CD14-positive monocyte (primary cell): ENCODE measurements around the gene USB1. TPM values are rescaled to one million over a fixed set of nuclear protein-coding genes. Genes with fewer than 3 reads are reported as not detected.
A peak's percentile ranks its signal among the peaks of the same experiment; 100 is the strongest.

Experiments used
- DNase-seq, 3 donors: peaks; one replicate each; pipeline ENCODE4 v3.0.0-alpha.2; 2011 to 2022
- H2AFZ ChIP-seq: 2 replicates; pipeline ENCODE4 v1.6.0; 2012; ENCODE audit warnings: mild to moderate bottlenecking, low read depth, low read length, inconsistent platforms; ENCODE audit not compliant: insufficient read depth, poor library complexity, severe bottlenecking
- H3K27ac ChIP-seq, 2 donors: 1 replicate in 1 of 2; 2 replicates in 1 of 2; pipeline ENCODE4 v1.5.1; 2012 to 2013; ENCODE audit warnings: low read length in 2 of 2, control low read depth in 1 of 2, inconsistent platforms in 1 of 2, low read depth in 1 of 2, mild to moderate bottlenecking in 1 of 2
- H3K27me3 ChIP-seq, 2 donors: one replicate each; pipeline versions ENCODE4 v1.6.0 to v1.6.1; 2011 to 2013; ENCODE audit warnings: low read length in 2 of 2; ENCODE audit not compliant: control insufficient read depth in 2 of 2, insufficient read depth in 2 of 2
- H3K36me3 ChIP-seq, 2 donors: replicated peaks in 1 of 2; 1 replicate in 1 of 2; 2 replicates in 1 of 2; pipeline versions ENCODE4 v1.5.1 to v1.6.1; 2012 to 2013; ENCODE audit warnings: low read length in 2 of 2, control low read depth in 1 of 2, inconsistent platforms in 1 of 2, mild to moderate bottlenecking in 1 of 2; ENCODE audit not compliant: insufficient read depth in 2 of 2, control insufficient read depth in 1 of 2
- H3K4me1 ChIP-seq, 2 donors: 1 replicate in 1 of 2; 2 replicates in 1 of 2; pipeline versions ENCODE4 v1.5.1 to v1.6.1; 2012 to 2013; ENCODE audit warnings: low read length in 2 of 2, control low read depth in 1 of 2, inconsistent platforms in 1 of 2, mild to moderate bottlenecking in 1 of 2, moderate library complexity in 1 of 2; ENCODE audit not compliant: insufficient read depth in 2 of 2, control insufficient read depth in 1 of 2
- H3K4me2 ChIP-seq: replicated peaks from 2 replicates; pipeline ENCODE3; 2012; ENCODE audit warnings: low read length, moderate library complexity, mild to moderate bottlenecking; ENCODE audit not compliant: poor library complexity, severe bottlenecking; ENCODE audit errors: extremely low read depth
- H3K4me3 ChIP-seq, 3 experiments: fragments of 200-600 bp in 1 of 3; sonication (generic) in 1 of 3; replicated peaks in 1 of 3; 1 replicate in 2 of 3; 2 replicates in 1 of 3; pipeline ENCODE4 v1.5.1; 2011 to 2013; ENCODE audit warnings: low read length in 3 of 3, mild to moderate bottlenecking in 3 of 3, control low read depth in 2 of 3, low read depth in 2 of 3, inconsistent platforms in 1 of 3, moderate library complexity in 1 of 3
- H3K79me2 ChIP-seq: 2 replicates; pipeline ENCODE4 v1.6.0; 2012; ENCODE audit warnings: mild to moderate bottlenecking, control low read depth, inconsistent platforms, low read length, moderate library complexity; ENCODE audit not compliant: insufficient read depth
- H3K9ac ChIP-seq: 2 replicates; pipeline ENCODE4 v1.6.0; 2017; ENCODE audit warnings: low read length, mild to moderate bottlenecking; ENCODE audit not compliant: insufficient read depth, poor library complexity, severe bottlenecking
- H3K9me3 ChIP-seq, 2 donors: replicated peaks in 1 of 2; 1 replicate in 1 of 2; 2 replicates in 1 of 2; pipeline versions ENCODE4 v1.5.1 to v1.6.1; 2012 to 2013; ENCODE audit warnings: low read length in 2 of 2, control low read depth in 1 of 2; ENCODE audit not compliant: control insufficient read depth in 1 of 2, insufficient read depth in 1 of 2
- H4K20me1 ChIP-seq: 2 replicates; pipeline ENCODE4 v1.6.0; 2012; ENCODE audit warnings: mild to moderate bottlenecking, low read length, control low read depth, moderate library complexity; ENCODE audit not compliant: insufficient read depth
- H3K27ac Mint-ChIP-seq, 7 donors: one replicate each; pipeline ENCODE4 v1.8.0; 2020; ENCODE audit warnings: mild to moderate bottlenecking in 7 of 7, mixed read lengths in 7 of 7, moderate library complexity in 6 of 7, inconsistent platforms in 2 of 7
- H3K27me3 Mint-ChIP-seq, 3 donors: one replicate each; pipeline ENCODE4 v1.8.0; 2021 to 2022; ENCODE audit warnings: low read depth in 3 of 3, mild to moderate bottlenecking in 3 of 3, mixed read lengths in 3 of 3, moderate library complexity in 3 of 3, inconsistent platforms in 1 of 3
- H3K36me3 Mint-ChIP-seq, 2 donors: one replicate each; pipeline ENCODE4 v1.8.0; 2020; ENCODE audit warnings: mixed read lengths in 2 of 2, inconsistent platforms in 1 of 2, mild to moderate bottlenecking in 1 of 2
- H3K4me1 Mint-ChIP-seq: one replicate; pipeline ENCODE4 v1.8.0; 2020; ENCODE audit warnings: mild to moderate bottlenecking, mixed read lengths
- H3K4me3 Mint-ChIP-seq, 2 donors: one replicate each; pipeline ENCODE4 v1.8.0; 2020; ENCODE audit warnings: mild to moderate bottlenecking in 2 of 2, mixed read lengths in 2 of 2, moderate library complexity in 1 of 2
- H3K9me3 Mint-ChIP-seq, 7 donors: one replicate each; pipeline ENCODE4 v1.8.0; 2020 to 2022; ENCODE audit warnings: mixed read lengths in 7 of 7, mild to moderate bottlenecking in 6 of 7, moderate library complexity in 6 of 7, inconsistent platforms in 2 of 7
- WGBS: methylation state at CpG from one replicate; pipeline ENCODE4 v1.1.5; 2013; ENCODE audit warnings: missing lambda C conversion rate; ENCODE audit not compliant: insufficient coverage; 5-methylcytosine and 5-hydroxymethylcytosine counted together
- intact Hi-C, 2 donors: fragments of 100-400 bp; cut with micrococcal nuclease; formaldehyde crosslinking; loops; one replicate each; pipeline versions ENCODE4 v1.15.0 to v1.15.1; 2023
- polyA plus RNA-seq, 3 donors: library from polyadenylated mRNA; depleted of rRNA in 1 of 3; unstranded in 2 of 3; stranded (reverse) in 1 of 3; fragments of 300-500 nt in 2 of 3; fragments of >200 nt in 1 of 3; fragmentation: Illumina TruSeq in 2 of 3; gene quantifications; 1 replicate in 2 of 3; 2 replicates in 1 of 3; pipeline ENCODE4 v1.2.3, GENCODE V29; 2012 to 2021
- TF ChIP-seq, protein P1 (sequence below): fragments of 200-600 bp; IDR thresholded peaks from one replicate; pipeline ENCODE4 v1.8.0; 2022; ENCODE audit warnings: antibody characterized with exemption, mild to moderate bottlenecking

USB1 gene
- polyA plus RNA-seq, 3 donors: 25.7 to 55.7 (median 44.4) TPM

DNA sequence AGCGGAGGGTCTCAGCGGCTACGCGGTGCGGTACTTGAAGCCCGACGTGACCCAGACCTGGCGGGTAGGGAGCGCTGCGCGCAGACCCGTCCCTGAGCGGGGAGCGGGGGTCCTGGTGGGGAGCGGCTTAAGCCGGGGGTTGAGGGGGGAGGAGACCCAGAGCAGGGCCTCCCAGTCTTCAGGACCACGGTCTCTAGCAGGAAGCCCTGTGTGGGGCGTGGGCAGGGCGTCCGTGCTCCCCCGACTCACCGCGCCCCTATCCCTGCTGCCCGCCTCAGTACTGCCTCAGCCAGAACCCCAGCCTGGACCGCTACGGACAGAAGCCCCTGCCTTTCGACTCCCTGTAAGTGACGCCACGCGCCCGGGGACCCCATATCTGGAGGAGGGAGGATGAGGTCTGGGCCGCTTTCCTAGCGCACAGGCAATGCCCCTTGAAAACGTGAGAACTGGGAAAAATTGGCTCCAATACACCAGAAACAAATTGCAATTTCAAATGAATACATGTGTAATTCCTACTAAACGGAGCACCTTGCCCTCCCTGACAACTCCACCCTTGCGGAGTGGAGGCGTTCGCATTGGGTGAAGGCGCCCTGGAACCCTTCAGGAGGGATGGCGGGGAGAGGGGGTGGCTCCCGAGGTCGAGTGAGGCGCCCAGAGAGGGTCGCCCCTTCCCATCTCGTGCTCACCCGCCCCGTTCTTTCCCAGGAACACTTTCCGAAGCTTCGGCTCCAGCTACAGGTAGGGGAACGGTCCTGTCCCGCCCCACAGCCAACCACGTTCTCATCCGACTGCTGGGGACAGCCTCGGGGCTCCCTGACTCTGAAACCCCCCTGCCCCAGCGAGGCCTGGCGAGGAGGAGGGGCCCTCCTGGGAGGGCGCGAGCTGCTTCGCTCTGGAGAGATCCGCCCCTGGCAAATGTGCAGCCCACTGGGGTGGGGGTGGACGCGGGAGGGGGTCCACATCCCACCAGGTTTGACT, 15.7 kb upstream of the USB1 start:
- no peaks in the 10 kb centered on the region for H3K9me3 ChIP-seq
- WGBS: 37% methylated on average over 35 of the region's 62 CpGs
- intact Hi-C loops: loop anchor here in 1 of 2 donors (2.0 kb wide), 1 partner anchor 13 kb away; no protein-coding TSS in a partner anchor
- no peaks in the 10 kb centered on the region for H4K20me1 ChIP-seq
- H3K27me3 Mint-ChIP-seq: peaks cover 31 to 37% (median 36%) of the 10 kb centered on the region in 3 donors
- H3K27ac ChIP-seq: no peak overlapping the region
- TF ChIP-seq, protein P1, sequence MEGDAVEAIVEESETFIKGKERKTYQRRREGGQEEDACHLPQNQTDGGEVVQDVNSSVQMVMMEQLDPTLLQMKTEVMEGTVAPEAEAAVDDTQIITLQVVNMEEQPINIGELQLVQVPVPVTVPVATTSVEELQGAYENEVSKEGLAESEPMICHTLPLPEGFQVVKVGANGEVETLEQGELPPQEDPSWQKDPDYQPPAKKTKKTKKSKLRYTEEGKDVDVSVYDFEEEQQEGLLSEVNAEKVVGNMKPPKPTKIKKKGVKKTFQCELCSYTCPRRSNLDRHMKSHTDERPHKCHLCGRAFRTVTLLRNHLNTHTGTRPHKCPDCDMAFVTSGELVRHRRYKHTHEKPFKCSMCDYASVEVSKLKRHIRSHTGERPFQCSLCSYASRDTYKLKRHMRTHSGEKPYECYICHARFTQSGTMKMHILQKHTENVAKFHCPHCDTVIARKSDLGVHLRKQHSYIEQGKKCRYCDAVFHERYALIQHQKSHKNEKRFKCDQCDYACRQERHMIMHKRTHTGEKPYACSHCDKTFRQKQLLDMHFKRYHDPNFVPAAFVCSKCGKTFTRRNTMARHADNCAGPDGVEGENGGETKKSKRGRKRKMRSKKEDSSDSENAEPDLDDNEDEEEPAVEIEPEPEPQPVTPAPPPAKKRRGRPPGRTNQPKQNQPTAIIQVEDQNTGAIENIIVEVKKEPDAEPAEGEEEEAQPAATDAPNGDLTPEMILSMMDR: no peak
- peak overlapping the region; percentile 91 for H2AFZ ChIP-seq
- peaks cover 0 to 2% of the 10 kb centered on the region in 2 donors for H3K36me3 Mint-ChIP-seq
- no peak for DNase-seq
- peaks cover 13 to 15% of the 10 kb centered on the region in 2 donors for H3K4me1 ChIP-seq
- H3K9me3 Mint-ChIP-seq: peaks cover 0 to 19% (median 2%) of the 10 kb centered on the region in 7 donors
- H3K79me2 ChIP-seq: no peaks in the 10 kb centered on the region
- no peaks in the 10 kb centered on the region for H3K36me3 ChIP-seq
- H3K4me2 ChIP-seq: peak overlapping the region; percentile 86
- peak overlapping the region; percentile 20 to 75 (median 37) for H3K4me3 ChIP-seq
- H3K4me3 Mint-ChIP-seq: peak overlapping the region; percentile 84 to 92
- peak overlapping the region in 2 of 7 donors; percentile 13 to 30 for H3K27ac Mint-ChIP-seq
- H3K9ac ChIP-seq: peak overlapping the region; percentile 59
- H3K4me1 Mint-ChIP-seq: peaks cover 11% of the 10 kb centered on the region
- H3K27me3 ChIP-seq: peaks cover 0 to 25% of the 10 kb centered on the region in 2 donors

DNA sequence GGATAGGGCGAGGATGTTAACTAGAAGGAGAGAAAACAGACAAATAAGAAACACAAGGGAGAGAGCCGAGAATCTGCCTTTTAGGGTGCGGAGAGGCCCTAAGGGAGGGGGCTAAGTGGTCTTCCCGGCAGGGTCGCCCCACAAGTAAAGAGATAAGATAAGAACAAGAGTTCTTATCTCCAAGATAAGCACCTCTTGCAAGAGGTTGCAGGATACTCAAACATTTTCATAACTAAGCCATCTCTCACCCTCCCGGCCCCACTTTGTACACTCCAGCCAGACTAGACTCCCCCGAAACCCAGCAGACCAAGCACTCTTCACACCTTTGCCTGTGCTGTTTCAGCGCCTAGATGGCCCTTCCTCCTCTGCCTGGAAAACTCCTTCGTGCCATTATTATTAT, 15.0 kb upstream of the USB1 start:
- Mint-ChIP-seq H3K27me3 (peaks cover 31 to 37% (median 36%) of the 10 kb centered on the region in 3 donors), H3K4me3 (peak overlapping the region in 1 of 2 donors; percentile 69), H3K36me3 (peaks cover 0 to 2% of the 10 kb centered on the region in 2 donors), H3K27ac (peak overlapping the region in 1 of 7 donors; percentile 66), H3K9me3 (peaks cover 0 to 19% (median 2%) of the 10 kb centered on the region in 7 donors), H3K4me1 (peaks cover 11% of the 10 kb centered on the region)
- TF ChIP-seq, protein P1: no peak
- Histone ChIP-seq H3K9ac (no peak overlapping the region), H3K4me1 (peaks cover 13 to 15% of the 10 kb centered on the region in 2 donors), H3K4me3 (no peak overlapping the region), H3K27ac (no peak overlapping the region), H2AFZ (no peak overlapping the region), H3K9me3 (no peaks in the 10 kb centered on the region), H3K79me2 (no peaks in the 10 kb centered on the region), H3K27me3 (peaks cover 0 to 25% of the 10 kb centered on the region in 2 donors), H3K4me2 (no peak overlapping the region), H3K36me3 (no peaks in the 10 kb centered on the region), H4K20me1 (no peaks in the 10 kb centered on the region)
- no peak for DNase-seq
- 100% methylated on average over 1 of the region's 9 CpGs for WGBS
- intact Hi-C loops: no loop called here
